Vagina (tissue), 2 donors: ENCODE measurements around the gene GNAL. TPM values are rescaled to one million over a fixed set of nuclear protein-coding genes. Genes with fewer than 3 reads are reported as not detected.

ENCODE experiments used
- DNase-seq, 2 donors: peaks; one replicate each; pipeline ENCODE4 v3.0.0-alpha.2; 2017; ENCODE audit errors: extremely low spot score in 2 of 2
- H3K27ac ChIP-seq: fragments of 200-600 bp; sonication (generic); one replicate; pipeline ENCODE4 v1.5.1; 2019
- H3K27me3 ChIP-seq: fragments of 200-600 bp; sonication (generic); one replicate; pipeline ENCODE4 v1.5.1; 2019
- H3K36me3 ChIP-seq, 2 donors: fragments of 200-600 bp; sonication (generic); one replicate each; pipeline ENCODE4 v1.5.1; 2017 to 2019
- H3K4me1 ChIP-seq: fragments of 200-600 bp; sonication (generic); one replicate; pipeline ENCODE4 v1.5.1; 2019
- H3K4me3 ChIP-seq, 2 donors: fragments of 200-600 bp; sonication (generic); 1 replicate in 1 of 2; 2 replicates in 1 of 2; pipeline ENCODE4 v1.5.1; 2016 to 2019
- H3K9me3 ChIP-seq: fragments of 200-600 bp; sonication (generic); one replicate; pipeline ENCODE4 v1.5.1; 2019
- CTCF ChIP-seq, 3 experiments: fragments of 450-650 bp in 2 of 3; fragments of 200-600 bp in 1 of 3; sonication (generic) in 1 of 3; IDR thresholded peaks; one replicate each; pipeline ENCODE4 v1.5.1; 2017 to 2019; ENCODE audit warnings: antibody characterized with exemption in 3 of 3, mild to moderate bottlenecking in 2 of 3, moderate library complexity in 2 of 3
- POLR2A ChIP-seq, 2 donors: fragments of 450-650 bp; IDR thresholded peaks; one replicate each; pipeline ENCODE4 v1.6.1; 2017; ENCODE audit warnings: antibody characterized with exemption in 2 of 2, mild to moderate bottlenecking in 2 of 2, moderate library complexity in 2 of 2
- POLR2AphosphoS5 ChIP-seq, 2 donors: sonication (generic); formaldehyde crosslinking; IDR thresholded peaks; one replicate each; pipeline ENCODE4 v1.9.0; 2017; ENCODE audit warnings: antibody characterized with exemption in 2 of 2, mild to moderate bottlenecking in 2 of 2, low read depth in 1 of 2; ENCODE audit not compliant: insufficient read depth in 1 of 2
- intact Hi-C: fragments of 100-400 bp; cut with DNase I; formaldehyde crosslinking; loops from one replicate; pipeline ENCODE4 v1.15.1; 2023
- total RNA-seq: library from RNA; depleted of rRNA; stranded (reverse); fragments of >200 nt; gene quantifications from one replicate; pipeline ENCODE4 v1.2.3, GENCODE V29; 2016

GNAL gene
- total RNA-seq, 1 donor from 2014 or later, result 23.3 TPM

- Histone ChIP-seq H3K4me1 (no peaks in the 10 kb centered on the region), H3K9me3 (no peaks in the 10 kb centered on the region), H3K36me3 (no peaks in the 10 kb centered on the region), H3K27ac (no peak overlapping the region), H3K4me3 (no peak overlapping the region), H3K27me3 (no peaks in the 10 kb centered on the region)
- intact Hi-C loops, result no loop called here
- TF ChIP-seq POLR2AphosphoS5 (IDR thresholded peaks at IDR 0.05; ENCODE audit: insufficient read depth in 1 of 2, low read depth in 1 of 2) (no peak), POLR2A (IDR thresholded peaks at IDR 0.05) (no peak), CTCF (IDR thresholded peaks at IDR 0.05) (no peak)
- no peak for DNase-seq
Measured at GRCh38 chr18:11819938-11820337, 130.9 kb downstream of the GNAL start.

GRCh38 chr18:11820697-11821096, 131.6 kb downstream of the GNAL start:
- Histone ChIP-seq H3K9me3 (no peaks in the 10 kb centered on the region), H3K4me1 (no peaks in the 10 kb centered on the region), H3K27me3 (no peaks in the 10 kb centered on the region), H3K27ac (no peak overlapping the region), H3K4me3 (no peak overlapping the region), H3K36me3 (no peaks in the 10 kb centered on the region)
- intact Hi-C loops, result no loop called here
- TF ChIP-seq POLR2AphosphoS5 (IDR thresholded peaks at IDR 0.05; ENCODE audit: insufficient read depth in 1 of 2, low read depth in 1 of 2) (no peak), CTCF (IDR thresholded peaks at IDR 0.05) (no peak), POLR2A (IDR thresholded peaks at IDR 0.05) (no peak)
- DNase-seq, result no peak

GRCh38 chr18:11821208-11821607, 132.1 kb downstream of the GNAL start:
- intact Hi-C loops, result no loop called here
- TF ChIP-seq POLR2AphosphoS5 (IDR thresholded peaks at IDR 0.05; ENCODE audit: insufficient read depth in 1 of 2, low read depth in 1 of 2) (no peak), POLR2A (IDR thresholded peaks at IDR 0.05) (no peak), CTCF (IDR thresholded peaks at IDR 0.05) (no peak)
- DNase-seq, result no peak

GRCh38 chr18:11821643-11822237, 132.7 kb downstream of the GNAL start:
- Histone ChIP-seq H3K27ac (no peak overlapping the region), H3K36me3 (no peaks in the 10 kb centered on the region), H3K4me1 (no peaks in the 10 kb centered on the region), H3K4me3 (no peak overlapping the region), H3K27me3 (no peaks in the 10 kb centered on the region), H3K9me3 (no peaks in the 10 kb centered on the region)
- intact Hi-C loops, result no loop called here
- DNase-seq, result no peak
- no peak for TF ChIP-seq POLR2AphosphoS5 (IDR thresholded peaks at IDR 0.05; ENCODE audit: insufficient read depth in 1 of 2, low read depth in 1 of 2)
- TF ChIP-seq POLR2A (IDR thresholded peaks at IDR 0.05), result no peak
- TF ChIP-seq CTCF (IDR thresholded peaks at IDR 0.05), result no peak

More at GRCh38 chr18:11821208-11821607, 132.1 kb downstream of the GNAL start:
- no peak overlapping the region for H3K27ac ChIP-seq
- H3K4me3 ChIP-seq, result no peak overlapping the region
- H3K27me3 ChIP-seq, result no peaks in the 10 kb centered on the region
- no peaks in the 10 kb centered on the region for H3K4me1 ChIP-seq
- no peaks in the 10 kb centered on the region for H3K36me3 ChIP-seq
- no peaks in the 10 kb centered on the region for H3K9me3 ChIP-seq

- no peaks in the 10 kb centered on the region for H3K9me3 ChIP-seq
- no peak for TF ChIP-seq CTCF (IDR thresholded peaks at IDR 0.05)
- TF ChIP-seq POLR2AphosphoS5 (IDR thresholded peaks at IDR 0.05; ENCODE audit: insufficient read depth in 1 of 2, low read depth in 1 of 2), result no peak
- no peak for TF ChIP-seq POLR2A (IDR thresholded peaks at IDR 0.05)
- no peaks in the 10 kb centered on the region for H3K4me1 ChIP-seq
- H3K4me3 ChIP-seq, result no peak overlapping the region
- no peaks in the 10 kb centered on the region for H3K36me3 ChIP-seq
- DNase-seq, result no peak
- intact Hi-C loops, result no loop called here
- H3K27me3 ChIP-seq, result no peaks in the 10 kb centered on the region
- H3K27ac ChIP-seq, result no peak overlapping the region
Measured at GRCh38 chr18:11823545-11823944, 134.5 kb downstream of the GNAL start.
